Measurements from ENCODE around the gene ARID5A.

Gene ARID5A

GRCh38 chr2:96509847-96510230, 26.7 kb upstream of the ARID5A start:
- Histone ChIP-seq H2AFZ (ENCODE audit: low read length) (peak overlapping the region; percentile 17; the same call in 1 of the 2 replicates), H3K9ac (ENCODE audit: low read depth, low read length, poor library complexity, severe bottlenecking) (no peak overlapping the region), H3K9me3 (ENCODE audit: insufficient read depth, low read depth, low read length) (no peaks in the 10 kb centered on the region), H3K9me2 (replicated peaks; ENCODE audit: low read depth, low read length) (no peaks in the 10 kb centered on the region), H3K4me3 (ENCODE audit: low read length, poor library complexity, severe bottlenecking) (no peak overlapping the region), H3K79me2 (ENCODE audit: insufficient read depth, low read length) (no peaks in the 10 kb centered on the region), H3F3A (ENCODE audit: low read depth) (no peaks in the 10 kb centered on the region), H3K36me3 (ENCODE audit: insufficient read depth, low read length) (no peaks in the 10 kb centered on the region), H3K4me2 (ENCODE audit: low read depth, low read length, poor library complexity, severe bottlenecking) (no peak overlapping the region), H3K27me3 (ENCODE audit: insufficient read depth, low read length, poor library complexity, severe bottlenecking) (no peaks in the 10 kb centered on the region), H4K20me1 (ENCODE audit: insufficient read depth, low read length, poor library complexity, severe bottlenecking) (no peaks in the 10 kb centered on the region), H3K4me1 (ENCODE audit: insufficient read depth, low read length, poor library complexity, severe bottlenecking) (no peaks in the 10 kb centered on the region)
- no peak for TF ChIP-seq CTCF (conservative IDR thresholded peaks at IDR 0.05; ENCODE audit: low read length)
- no peak for TF ChIP-seq EZH2phosphoT487 (IDR thresholded peaks at IDR 0.05; ENCODE audit: borderline replicate concordance)

- Histone ChIP-seq H4K20me1 (ENCODE audit: insufficient read depth, low read length, poor library complexity, severe bottlenecking) (no peaks in the 10 kb centered on the region), H3K4me3 (ENCODE audit: low read length, poor library complexity, severe bottlenecking) (no peak overlapping the region), H3F3A (ENCODE audit: low read depth) (no peaks in the 10 kb centered on the region), H3K79me2 (ENCODE audit: insufficient read depth, low read length) (no peaks in the 10 kb centered on the region), H3K9me3 (ENCODE audit: insufficient read depth, low read depth, low read length) (no peaks in the 10 kb centered on the region), H3K27me3 (ENCODE audit: insufficient read depth, low read length, poor library complexity, severe bottlenecking) (no peaks in the 10 kb centered on the region), H3K9me2 (replicated peaks; ENCODE audit: low read depth, low read length) (no peaks in the 10 kb centered on the region), H3K4me1 (ENCODE audit: insufficient read depth, low read length, poor library complexity, severe bottlenecking) (no peaks in the 10 kb centered on the region), H3K4me2 (ENCODE audit: low read depth, low read length, poor library complexity, severe bottlenecking) (no peak overlapping the region), H3K9ac (ENCODE audit: low read depth, low read length, poor library complexity, severe bottlenecking) (no peak overlapping the region), H2AFZ (ENCODE audit: low read length) (no peak overlapping the region), H3K36me3 (ENCODE audit: insufficient read depth, low read length) (no peaks in the 10 kb centered on the region)
- TF ChIP-seq EZH2phosphoT487 (IDR thresholded peaks at IDR 0.05; ENCODE audit: borderline replicate concordance) (no peak), CTCF (conservative IDR thresholded peaks at IDR 0.05; ENCODE audit: low read length) (no peak)
These were observed 25.5 kb upstream of the ARID5A start for GRCh38 chr2:96510931-96511595.

GRCh38 chr2:96511851-96512250, 24.7 kb upstream of the ARID5A start:
- Histone ChIP-seq H2AFZ (ENCODE audit: low read length) (no peak overlapping the region), H4K20me1 (ENCODE audit: insufficient read depth, low read length, poor library complexity, severe bottlenecking) (no peaks in the 10 kb centered on the region), H3K4me2 (ENCODE audit: low read depth, low read length, poor library complexity, severe bottlenecking) (no peak overlapping the region), H3K4me1 (ENCODE audit: insufficient read depth, low read length, poor library complexity, severe bottlenecking) (no peaks in the 10 kb centered on the region), H3K9ac (ENCODE audit: low read depth, low read length, poor library complexity, severe bottlenecking) (no peak overlapping the region), H3K9me2 (replicated peaks; ENCODE audit: low read depth, low read length) (no peaks in the 10 kb centered on the region), H3K9me3 (ENCODE audit: insufficient read depth, low read depth, low read length) (no peaks in the 10 kb centered on the region), H3K36me3 (ENCODE audit: insufficient read depth, low read length) (no peaks in the 10 kb centered on the region), H3K27me3 (ENCODE audit: insufficient read depth, low read length, poor library complexity, severe bottlenecking) (no peaks in the 10 kb centered on the region), H3K79me2 (ENCODE audit: insufficient read depth, low read length) (no peaks in the 10 kb centered on the region), H3K4me3 (ENCODE audit: low read length, poor library complexity, severe bottlenecking) (no peak overlapping the region), H3F3A (ENCODE audit: low read depth) (no peaks in the 10 kb centered on the region)
- no peak for TF ChIP-seq EZH2phosphoT487 (IDR thresholded peaks at IDR 0.05; ENCODE audit: borderline replicate concordance)
- no peak for TF ChIP-seq CTCF (conservative IDR thresholded peaks at IDR 0.05; ENCODE audit: low read length)
